MCF 10A (cell line): ENCODE data around the gene MC5R. TPM values are rescaled to one million over a fixed set of nuclear protein-coding genes. Genes with fewer than 3 reads are reported as not detected.

Experiments
- BruUV-seq: library from RNA; stranded (reverse); fragments of 400-500 nt; replicated peaks from 2 replicates; lab custom pipeline; 2021; lab: Mats Ljungman, UMichigan
- CTCF ChIA-PET: fragments of 300-600 bp; sonication (Branson Sonifier 250); formaldehyde crosslinking; extraction: SDS; loops from one replicate; lab custom pipeline; 2021; ENCODE audit warnings: antibody characterized with exemption, inconsistent platforms; lab: Yijun Ruan, JAX
- POLR2A ChIA-PET: fragments of 300-600, 350-650 bp; sonication (Branson Sonifier 250); formaldehyde crosslinking; extraction: SDS; loops from one replicate; lab custom pipeline; 2020; ENCODE audit warnings: antibody characterized with exemption, inconsistent platforms; lab: Yijun Ruan, JAX
- DNase-seq: peaks from one replicate; pipeline ENCODE4 v3.0.0-alpha.2; 2018; ENCODE audit not compliant: unreplicated experiment
- H3K27ac Mint-ChIP-seq: one replicate; pipeline ENCODE4 v1.8.0; 2022; ENCODE audit warnings: mild to moderate bottlenecking, low read depth, mixed read lengths; ENCODE audit not compliant: unreplicated experiment
- H3K27me3 Mint-ChIP-seq: one replicate; pipeline ENCODE4 v1.8.0; 2022; ENCODE audit warnings: mixed read lengths; ENCODE audit not compliant: insufficient read depth, unreplicated experiment
- H3K36me3 Mint-ChIP-seq: one replicate; pipeline ENCODE4 v1.8.0; 2022; ENCODE audit warnings: mild to moderate bottlenecking, moderate library complexity, mixed read lengths; ENCODE audit not compliant: insufficient read depth, unreplicated experiment
- H3K4me1 Mint-ChIP-seq: one replicate; pipeline ENCODE4 v1.8.0; 2022; ENCODE audit warnings: mixed read lengths; ENCODE audit not compliant: insufficient read depth, unreplicated experiment
- H3K4me3 Mint-ChIP-seq: one replicate; pipeline ENCODE4 v1.8.0; 2022; ENCODE audit warnings: mild to moderate bottlenecking, moderate library complexity, mixed read lengths; ENCODE audit not compliant: unreplicated experiment
- H3K9me3 Mint-ChIP-seq: one replicate; pipeline ENCODE4 v1.8.0; 2022; ENCODE audit warnings: mixed read lengths; ENCODE audit not compliant: unreplicated experiment
- intact Hi-C: fragments of 100-400 bp; cut with micrococcal nuclease; formaldehyde crosslinking; loops from 2 replicates; pipeline ENCODE4 v1.14.1; 2022
- total RNA-seq: library from RNA; stranded (reverse); gene quantifications from 2 replicates; pipeline ENCODE4 v1.2.3, GENCODE V29; 2022
- TF ChIP-seq, protein P1 (sequence below): fragments of 200-600 bp; IDR thresholded peaks from one replicate; pipeline ENCODE4 v1.8.0; 2022; ENCODE audit warnings: antibody characterized with exemption, mild to moderate bottlenecking; ENCODE audit not compliant: unreplicated experiment

Gene MC5R
- total RNA-seq, 1 experiment from 2014 or later = not detected

DNA sequence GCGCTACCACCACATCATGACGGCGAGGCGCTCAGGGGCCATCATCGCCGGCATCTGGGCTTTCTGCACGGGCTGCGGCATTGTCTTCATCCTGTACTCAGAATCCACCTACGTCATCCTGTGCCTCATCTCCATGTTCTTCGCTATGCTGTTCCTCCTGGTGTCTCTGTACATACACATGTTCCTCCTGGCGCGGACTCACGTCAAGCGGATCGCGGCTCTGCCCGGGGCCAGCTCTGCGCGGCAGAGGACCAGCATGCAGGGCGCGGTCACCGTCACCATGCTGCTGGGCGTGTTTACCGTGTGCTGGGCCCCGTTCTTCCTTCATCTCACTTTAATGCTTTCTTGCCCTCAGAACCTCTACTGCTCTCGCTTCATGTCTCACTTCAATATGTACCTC, 2.3 kb downstream of the MC5R start:
- H3K27me3 Mint-ChIP-seq = peaks cover 39% of the 10 kb centered on the region
- no peaks in the 10 kb centered on the region for H3K36me3 Mint-ChIP-seq
- DNase-seq = no peak
- peaks cover 9% of the 10 kb centered on the region for H3K4me1 Mint-ChIP-seq
- no peak overlapping the region for H3K27ac Mint-ChIP-seq
- BruUV-seq = no TSS peak
- no peaks in the 10 kb centered on the region for H3K9me3 Mint-ChIP-seq
- no peak overlapping the region for H3K4me3 Mint-ChIP-seq
- TF ChIP-seq, protein P1, sequence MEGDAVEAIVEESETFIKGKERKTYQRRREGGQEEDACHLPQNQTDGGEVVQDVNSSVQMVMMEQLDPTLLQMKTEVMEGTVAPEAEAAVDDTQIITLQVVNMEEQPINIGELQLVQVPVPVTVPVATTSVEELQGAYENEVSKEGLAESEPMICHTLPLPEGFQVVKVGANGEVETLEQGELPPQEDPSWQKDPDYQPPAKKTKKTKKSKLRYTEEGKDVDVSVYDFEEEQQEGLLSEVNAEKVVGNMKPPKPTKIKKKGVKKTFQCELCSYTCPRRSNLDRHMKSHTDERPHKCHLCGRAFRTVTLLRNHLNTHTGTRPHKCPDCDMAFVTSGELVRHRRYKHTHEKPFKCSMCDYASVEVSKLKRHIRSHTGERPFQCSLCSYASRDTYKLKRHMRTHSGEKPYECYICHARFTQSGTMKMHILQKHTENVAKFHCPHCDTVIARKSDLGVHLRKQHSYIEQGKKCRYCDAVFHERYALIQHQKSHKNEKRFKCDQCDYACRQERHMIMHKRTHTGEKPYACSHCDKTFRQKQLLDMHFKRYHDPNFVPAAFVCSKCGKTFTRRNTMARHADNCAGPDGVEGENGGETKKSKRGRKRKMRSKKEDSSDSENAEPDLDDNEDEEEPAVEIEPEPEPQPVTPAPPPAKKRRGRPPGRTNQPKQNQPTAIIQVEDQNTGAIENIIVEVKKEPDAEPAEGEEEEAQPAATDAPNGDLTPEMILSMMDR = no peak
- ChIA-PET POLR2A (no interaction called here), CTCF (interaction anchor here (3.3 to 4.2 kb wide), 2 partner anchors 14 to 259 kb away, joined by 39 to 43 read pairs; no protein-coding TSS in a partner anchor)
- intact Hi-C loops = no loop called here

DNA sequence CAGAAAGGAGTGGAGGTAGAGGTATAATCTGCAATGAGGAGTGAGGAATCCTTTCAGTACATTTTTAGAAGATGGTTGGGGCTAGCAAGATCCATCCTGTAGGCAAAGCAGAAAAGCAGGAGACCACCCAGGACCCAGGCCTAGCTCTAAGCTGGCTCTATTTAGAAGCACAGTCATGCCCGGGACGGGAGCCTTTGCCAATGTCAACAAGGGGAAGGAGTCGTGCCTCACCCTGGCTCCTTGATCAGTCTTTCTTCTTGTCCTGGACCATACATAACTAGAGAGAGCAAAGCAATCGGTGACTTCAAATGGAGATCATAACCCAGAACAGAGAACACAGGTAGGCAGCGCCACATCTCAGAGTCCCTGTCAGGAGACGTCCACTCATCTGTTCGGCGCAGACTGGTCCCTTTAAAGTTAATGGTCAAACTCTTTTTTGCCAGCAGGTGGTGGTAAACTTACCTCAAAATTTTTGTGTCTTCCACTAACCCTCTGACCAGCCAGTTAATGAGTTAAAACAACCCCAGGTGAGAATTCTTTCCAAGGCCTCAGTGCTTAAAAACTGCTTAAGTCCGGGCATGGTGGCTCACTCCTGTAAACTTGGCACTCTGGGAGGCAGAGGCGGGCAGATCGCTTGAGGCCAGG, 8.0 kb downstream of the MC5R start:
- TF ChIP-seq, protein P1 = no peak
- no peak overlapping the region for H3K27ac Mint-ChIP-seq
- no peaks in the 10 kb centered on the region for H3K36me3 Mint-ChIP-seq
- ChIA-PET CTCF (interaction anchor here (0.6 to 6.5 kb wide), 7 partner anchors 8 to 254 kb away, joined by 3 to 70 read pairs (median 5); partner anchors contain the start of gene MC5R), POLR2A (interaction anchor here (2.0 kb wide), 1 partner anchor 8 kb away, joined by 6 read pairs; the partner anchor contains the start of gene MC5R)
- peak; percentile 50 for DNase-seq
- no peak overlapping the region for H3K4me3 Mint-ChIP-seq
- no peaks in the 10 kb centered on the region for H3K4me1 Mint-ChIP-seq
- no peaks in the 10 kb centered on the region for H3K9me3 Mint-ChIP-seq
- intact Hi-C loops = no loop called here
- H3K27me3 Mint-ChIP-seq = peaks cover 33% of the 10 kb centered on the region
- BruUV-seq = no TSS peak

DNA sequence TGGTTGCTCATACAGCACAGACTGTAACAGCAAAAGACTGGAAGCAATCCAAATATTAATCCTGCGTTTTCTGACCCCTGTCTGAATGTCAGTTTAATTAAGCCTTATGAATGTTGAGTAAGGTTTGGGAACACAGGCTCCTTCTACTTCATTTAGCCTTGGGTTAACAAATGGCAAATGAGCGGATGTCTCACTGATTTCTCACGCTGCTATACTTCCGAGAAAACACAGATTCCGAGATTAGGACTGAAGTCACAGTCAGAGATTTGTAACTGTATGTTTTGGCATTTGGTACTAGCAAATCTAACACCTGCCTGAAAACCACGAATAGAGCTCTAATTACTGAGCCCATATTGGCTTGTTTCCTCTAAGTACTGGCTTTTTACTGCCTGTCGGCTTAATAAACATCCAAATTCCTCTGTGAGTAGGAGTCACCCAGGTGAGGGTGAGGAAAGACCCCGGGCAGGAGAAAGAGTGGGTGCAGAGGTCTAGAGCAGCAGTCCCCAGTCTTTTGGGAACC, 10.6 kb downstream of the MC5R start:
- H3K27ac Mint-ChIP-seq = no peak overlapping the region
- POLR2A ChIA-PET = no interaction called here
- TF ChIP-seq, protein P1 = no peak
- no peak overlapping the region for H3K4me3 Mint-ChIP-seq
- H3K9me3 Mint-ChIP-seq = no peaks in the 10 kb centered on the region
- no TSS peak for BruUV-seq
- intact Hi-C loops = no loop called here
- CTCF ChIA-PET = interaction anchor here (1.6 kb wide), 1 partner anchor 21 kb away, joined by 6 read pairs; no protein-coding TSS in a partner anchor
- no peaks in the 10 kb centered on the region for H3K4me1 Mint-ChIP-seq
- no peaks in the 10 kb centered on the region for H3K36me3 Mint-ChIP-seq
- DNase-seq = no peak
- peaks cover 30% of the 10 kb centered on the region for H3K27me3 Mint-ChIP-seq

DNA sequence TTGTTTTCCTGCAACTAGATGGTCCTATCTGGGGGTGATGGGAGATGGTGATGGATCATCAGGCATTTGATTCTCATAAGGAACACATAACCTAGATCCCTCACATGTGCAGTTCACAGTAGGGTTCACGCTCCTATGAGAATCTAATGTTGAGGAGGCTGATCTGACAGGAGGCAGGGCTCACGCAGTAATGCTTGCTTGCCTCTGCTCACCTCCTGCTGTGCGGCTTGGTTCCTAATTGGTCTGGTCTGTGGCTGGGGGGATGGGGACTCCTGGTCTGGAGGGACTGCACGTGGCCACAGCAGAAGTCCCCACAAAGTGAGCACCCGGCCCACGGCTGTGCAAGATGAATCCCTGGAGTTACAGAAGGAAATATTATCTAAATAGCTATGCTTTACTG, 11.3 kb downstream of the MC5R start:
- ChIA-PET CTCF (interaction anchor here (0.8 to 1.6 kb wide), 3 partner anchors 11 to 251 kb away, joined by 4 to 6 read pairs (median 4); partner anchors contain the start of gene MC5R), POLR2A (no interaction called here)
- DNase-seq = no peak
- no peaks in the 10 kb centered on the region for H3K4me1 Mint-ChIP-seq
- intact Hi-C loops = no loop called here
- H3K27ac Mint-ChIP-seq = no peak overlapping the region
- BruUV-seq = no TSS peak
- no peaks in the 10 kb centered on the region for H3K9me3 Mint-ChIP-seq
- TF ChIP-seq, protein P1 = no peak
- H3K36me3 Mint-ChIP-seq = no peaks in the 10 kb centered on the region
- no peak overlapping the region for H3K4me3 Mint-ChIP-seq
- H3K27me3 Mint-ChIP-seq = peaks cover 30% of the 10 kb centered on the region
